Rectal smooth muscle tissue (tissue), 1 donor: Measurements from ENCODE around the gene ACOXL.

Source experiments
- H3K27ac ChIP-seq: one replicate; pipeline ENCODE4 v1.7.0; 2013; ENCODE audit warnings: low read depth, low read length, inconsistent platforms
- H3K27me3 ChIP-seq: one replicate; pipeline ENCODE4 v1.7.0; 2013; ENCODE audit warnings: low read length; ENCODE audit not compliant: control insufficient read depth, insufficient read depth
- H3K36me3 ChIP-seq: one replicate; pipeline ENCODE4 v1.7.0; 2013; ENCODE audit warnings: low read length; ENCODE audit not compliant: control insufficient read depth, insufficient read depth
- H3K4me1 ChIP-seq: one replicate; pipeline ENCODE4 v1.7.0; 2013; ENCODE audit warnings: low read length; ENCODE audit not compliant: control insufficient read depth, insufficient read depth
- H3K4me3 ChIP-seq: one replicate; pipeline ENCODE4 v1.7.0; 2013; ENCODE audit warnings: low read length
- H3K9ac ChIP-seq: one replicate; pipeline ENCODE4 v1.7.0; 2013; ENCODE audit warnings: low read length

ACOXL gene

GRCh38 chr2:110726285-110726684, 6.1 kb upstream of the ACOXL start:
- Histone ChIP-seq H3K36me3 (no peaks in the 10 kb centered on the region), H3K27me3 (no peaks in the 10 kb centered on the region), H3K4me3 (no peak overlapping the region), H3K4me1 (no peaks in the 10 kb centered on the region), H3K27ac (no peak overlapping the region), H3K9ac (no peak overlapping the region)

GRCh38 chr2:110727923-110728322, 4.5 kb upstream of the ACOXL start:
- H3K4me3 ChIP-seq, result no peak overlapping the region
- H3K9ac ChIP-seq, result no peak overlapping the region
- peaks cover under 1% of the 10 kb centered on the region for H3K27me3 ChIP-seq
- H3K27ac ChIP-seq, result no peak overlapping the region
- no peaks in the 10 kb centered on the region for H3K4me1 ChIP-seq
- H3K36me3 ChIP-seq, result no peaks in the 10 kb centered on the region

GRCh38 chr2:110729106-110729505, 3.3 kb upstream of the ACOXL start:
- Histone ChIP-seq H3K4me3 (no peak overlapping the region), H3K27ac (no peak overlapping the region), H3K27me3 (peaks cover 6% of the 10 kb centered on the region), H3K4me1 (no peaks in the 10 kb centered on the region), H3K9ac (no peak overlapping the region), H3K36me3 (no peaks in the 10 kb centered on the region)

- Histone ChIP-seq H3K4me3 (no peak overlapping the region), H3K27me3 (peaks cover 6% of the 10 kb centered on the region), H3K36me3 (no peaks in the 10 kb centered on the region), H3K9ac (no peak overlapping the region), H3K4me1 (no peaks in the 10 kb centered on the region), H3K27ac (no peak overlapping the region)
Measured at GRCh38 chr2:110731064-110731463, 1.3 kb upstream of the ACOXL start.

GRCh38 chr2:110735366-110735765, 3.0 kb downstream of the ACOXL start:
- no peak overlapping the region for H3K27ac ChIP-seq
- no peaks in the 10 kb centered on the region for H3K36me3 ChIP-seq
- H3K27me3 ChIP-seq, result peaks cover 6% of the 10 kb centered on the region
- no peaks in the 10 kb centered on the region for H3K4me1 ChIP-seq
- H3K9ac ChIP-seq, result no peak overlapping the region
- no peak overlapping the region for H3K4me3 ChIP-seq

GRCh38 chr2:110737783-110738182, 5.4 kb downstream of the ACOXL start:
- peaks cover 6% of the 10 kb centered on the region for H3K27me3 ChIP-seq
- no peak overlapping the region for H3K9ac ChIP-seq

GRCh38 chr2:110740747-110741349, 8.5 kb downstream of the ACOXL start:
- Histone ChIP-seq H3K27me3 (no peaks in the 10 kb centered on the region), H3K4me3 (no peak overlapping the region)

More at GRCh38 chr2:110737783-110738182, 5.4 kb downstream of the ACOXL start:
- no peak overlapping the region for H3K27ac ChIP-seq
- H3K36me3 ChIP-seq, result no peaks in the 10 kb centered on the region
- no peak overlapping the region for H3K4me3 ChIP-seq
- no peaks in the 10 kb centered on the region for H3K4me1 ChIP-seq

GRCh38 chr2:110741491-110741980, 9.2 kb downstream of the ACOXL start:
- Histone ChIP-seq H3K27me3 (no peaks in the 10 kb centered on the region), H3K4me1 (no peaks in the 10 kb centered on the region), H3K27ac (no peak overlapping the region), H3K36me3 (no peaks in the 10 kb centered on the region), H3K9ac (no peak overlapping the region), H3K4me3 (no peak overlapping the region)

More at GRCh38 chr2:110740747-110741349, 8.5 kb downstream of the ACOXL start:
- H3K9ac ChIP-seq, result no peak overlapping the region
- no peaks in the 10 kb centered on the region for H3K4me1 ChIP-seq
- H3K27ac ChIP-seq, result no peak overlapping the region
- no peaks in the 10 kb centered on the region for H3K36me3 ChIP-seq

GRCh38 chr2:110742412-110742811, 10.0 kb downstream of the ACOXL start:
- no peaks in the 10 kb centered on the region for H3K27me3 ChIP-seq
- no peak overlapping the region for H3K9ac ChIP-seq
- no peak overlapping the region for H3K4me3 ChIP-seq
- H3K4me1 ChIP-seq, result no peaks in the 10 kb centered on the region
- H3K27ac ChIP-seq, result no peak overlapping the region
- no peaks in the 10 kb centered on the region for H3K36me3 ChIP-seq

GRCh38 chr2:110743600-110743999, 11.2 kb downstream of the ACOXL start:
- Histone ChIP-seq H3K27me3 (no peaks in the 10 kb centered on the region), H3K27ac (no peak overlapping the region), H3K36me3 (no peaks in the 10 kb centered on the region), H3K4me1 (no peaks in the 10 kb centered on the region), H3K9ac (no peak overlapping the region), H3K4me3 (no peak overlapping the region)

GRCh38 chr2:110744429-110744828, 12.1 kb downstream of the ACOXL start:
- Histone ChIP-seq H3K27ac (no peak overlapping the region), H3K27me3 (no peaks in the 10 kb centered on the region), H3K4me1 (no peaks in the 10 kb centered on the region), H3K4me3 (no peak overlapping the region), H3K9ac (no peak overlapping the region), H3K36me3 (no peaks in the 10 kb centered on the region)

GRCh38 chr2:110745048-110745447, 12.7 kb downstream of the ACOXL start:
- no peak overlapping the region for H3K9ac ChIP-seq
- no peak overlapping the region for H3K4me3 ChIP-seq
- no peak overlapping the region for H3K27ac ChIP-seq
- H3K27me3 ChIP-seq, result no peaks in the 10 kb centered on the region
- no peaks in the 10 kb centered on the region for H3K4me1 ChIP-seq
- no peaks in the 10 kb centered on the region for H3K36me3 ChIP-seq
